GM10847 (cell line): ENCODE results near the gene MAML3.

Source experiments
- POLR2A ChIP-seq: IDR thresholded peaks from 2 replicates; pipeline ENCODE4 v1.6.1; 2011; ENCODE audit not compliant: insufficient read length; ENCODE audit errors: extremely low read depth

MAML3 gene

DNA sequence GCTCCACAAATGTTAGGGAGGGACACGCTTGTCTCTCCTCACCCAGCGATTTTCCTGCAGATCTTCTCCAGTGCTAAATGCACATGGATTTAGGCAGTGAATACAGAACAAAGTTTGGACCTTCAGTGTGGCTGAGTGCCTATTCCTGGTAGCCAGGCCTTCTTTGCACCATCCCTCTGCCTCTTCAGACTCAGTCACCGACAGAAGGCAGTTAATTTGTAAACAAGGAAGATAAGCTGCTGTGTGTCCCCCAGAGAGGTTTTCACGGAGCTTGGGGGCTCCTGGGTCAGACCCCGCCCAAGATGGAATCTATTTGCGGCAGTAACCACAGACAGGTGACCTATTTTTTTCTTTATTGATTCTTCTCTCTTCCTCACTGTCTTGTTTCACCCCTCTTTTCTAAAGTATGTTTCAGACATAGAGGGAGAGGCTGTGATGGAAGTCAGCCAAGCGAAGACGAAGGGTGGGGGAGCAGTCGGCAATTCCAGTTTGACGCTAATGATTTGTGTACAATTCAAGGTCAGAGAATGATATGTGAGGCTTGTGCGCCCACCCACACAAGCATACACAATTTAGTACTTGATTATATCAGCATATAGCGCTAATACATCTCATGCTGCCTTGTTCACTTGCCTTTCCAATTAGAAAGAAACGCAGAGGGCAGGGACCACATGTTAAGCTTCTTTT lies 287.6 kb downstream of the MAML3 start:
- TF ChIP-seq POLR2A = no peak

DNA sequence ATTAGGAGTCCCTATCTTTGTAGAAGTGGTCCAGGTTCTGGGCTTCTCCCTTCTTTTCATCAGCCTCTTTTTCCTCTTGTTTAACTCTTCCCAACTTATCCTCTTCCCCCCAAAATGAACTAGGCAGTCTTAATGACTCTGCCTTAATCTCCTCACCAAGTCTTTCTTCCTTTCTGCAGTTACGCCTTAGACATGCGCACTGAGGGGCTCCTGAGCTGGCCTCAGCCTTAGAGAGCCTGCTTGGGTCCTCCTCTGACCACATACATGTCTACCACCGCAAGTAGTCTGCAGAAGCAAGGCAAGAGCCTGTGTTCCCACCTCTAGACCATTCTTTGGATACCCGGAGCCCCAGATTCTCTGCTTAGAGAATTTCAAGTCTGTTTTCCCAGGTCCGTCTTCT lies 288.4 kb downstream of the MAML3 start:
- TF ChIP-seq POLR2A = no peak

GRCh38 chr4:139863531-139863930 lies 290.5 kb downstream of the MAML3 start:
- no peak for TF ChIP-seq POLR2A

- TF ChIP-seq POLR2A = no peak
Measured at GRCh38 chr4:139861471-139861870, 292.5 kb downstream of the MAML3 start.

GRCh38 chr4:139860435-139861024 lies 293.5 kb downstream of the MAML3 start:
- no peak for TF ChIP-seq POLR2A

DNA sequence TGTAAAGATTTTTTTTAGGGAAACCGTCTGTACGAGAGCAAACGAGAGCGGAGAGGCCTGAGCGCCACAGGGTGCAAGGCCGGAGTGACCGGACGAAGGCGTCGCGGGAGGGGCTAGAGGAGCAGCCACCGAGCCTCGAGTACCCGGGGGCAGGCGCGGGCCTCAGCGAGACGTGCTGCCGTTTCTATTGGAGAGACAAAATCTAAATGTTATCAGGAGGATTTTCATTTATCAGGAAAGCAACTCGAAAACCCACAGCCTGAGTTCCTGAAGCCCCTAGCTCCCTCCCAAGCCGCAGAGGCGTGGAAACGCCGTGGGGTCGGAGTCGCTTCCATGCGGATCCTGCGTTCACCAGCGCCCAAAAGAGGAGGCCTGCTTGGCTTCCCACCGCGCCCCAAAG lies 294.1 kb downstream of the MAML3 start:
- TF ChIP-seq POLR2A = no peak

- no peak for TF ChIP-seq POLR2A
Measured at GRCh38 chr4:139858436-139859205, 295.4 kb downstream of the MAML3 start.

- no peak for TF ChIP-seq POLR2A
Measured at GRCh38 chr4:139857977-139858376, 296.0 kb downstream of the MAML3 start.

- TF ChIP-seq POLR2A = no peak
Measured at GRCh38 chr4:139857021-139857420, 297.0 kb downstream of the MAML3 start.

GRCh38 chr4:139854668-139855403 lies 299.1 kb downstream of the MAML3 start:
- TF ChIP-seq POLR2A = no peak

GRCh38 chr4:139853309-139853708 lies 300.7 kb downstream of the MAML3 start:
- no peak for TF ChIP-seq POLR2A

DNA sequence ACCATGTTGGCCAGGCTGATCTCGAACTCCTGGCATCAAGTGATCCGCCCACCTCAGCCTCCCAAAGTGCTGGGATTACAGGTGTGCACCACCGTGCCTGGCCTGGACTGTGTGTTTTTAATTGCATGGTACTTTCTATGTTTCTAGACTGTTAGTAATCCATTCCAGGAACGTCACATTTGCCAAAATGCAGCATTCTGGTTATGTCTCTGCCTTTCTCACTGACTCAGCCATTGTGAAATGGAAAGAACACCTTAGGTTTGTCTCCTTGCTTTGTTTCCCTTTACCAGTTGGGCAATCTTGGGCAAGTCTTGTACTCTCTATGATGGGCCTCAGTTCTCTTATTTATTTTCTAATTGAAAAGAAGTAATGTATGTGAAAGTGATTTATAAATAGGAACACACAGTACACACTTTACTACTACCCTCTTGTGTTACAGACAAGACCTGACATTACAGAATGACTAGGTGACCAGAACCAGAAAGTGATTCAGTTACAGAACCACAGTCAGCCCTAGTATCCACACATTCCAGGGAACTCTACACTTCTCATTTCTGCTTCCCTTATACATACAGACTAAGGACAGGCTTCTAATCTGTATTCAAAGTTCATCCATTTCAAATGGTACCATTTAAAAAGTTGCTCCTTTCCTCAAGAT lies 301.2 kb downstream of the MAML3 start:
- no peak for TF ChIP-seq POLR2A

DNA sequence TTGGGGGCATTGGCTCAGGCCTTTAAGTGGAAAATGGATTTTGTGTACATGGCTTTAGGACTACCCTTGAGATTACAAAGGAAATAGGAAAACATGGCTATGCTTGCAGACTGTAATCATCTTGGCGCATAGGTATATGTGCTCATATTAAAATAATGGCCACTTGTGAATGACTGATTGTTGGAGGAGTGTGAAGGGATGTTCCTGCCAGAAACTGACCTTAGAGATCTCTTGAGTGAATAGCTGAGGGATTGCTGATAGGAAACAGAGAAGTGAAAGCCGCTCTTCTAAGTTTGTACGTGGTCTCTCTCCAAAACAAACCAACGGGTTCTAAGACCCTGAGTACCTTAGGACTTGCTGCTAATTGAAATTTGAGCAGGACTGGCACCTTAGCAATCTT lies 302.3 kb downstream of the MAML3 start:
- TF ChIP-seq POLR2A = no peak

DNA sequence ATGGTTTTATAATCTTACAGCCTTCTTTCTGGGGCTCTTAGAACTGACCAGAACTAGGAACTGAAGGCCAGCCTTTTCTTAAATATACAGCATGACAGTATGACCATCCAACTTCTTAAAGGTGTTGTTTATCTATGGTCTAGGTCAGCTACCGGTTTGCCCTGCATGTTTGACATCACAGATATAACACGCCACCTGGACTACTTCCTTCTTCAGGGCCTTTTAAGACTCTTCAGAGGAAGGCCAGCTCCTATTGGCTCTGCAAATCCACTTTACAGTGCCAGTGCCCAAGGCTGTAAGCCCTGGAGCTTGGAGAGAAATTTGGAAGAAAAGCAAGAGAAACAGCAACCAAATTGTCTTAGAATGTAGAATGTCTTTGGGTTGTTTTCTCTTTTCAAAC lies 302.9 kb downstream of the MAML3 start:
- TF ChIP-seq POLR2A = no peak

- no peak for TF ChIP-seq POLR2A
Measured at GRCh38 chr4:139849219-139849618, 304.8 kb downstream of the MAML3 start.
